HG03521 (cell line): ENCODE data around the gene SYNE2.

Experiments
- ATAC-seq: cut with Tn5 transposase; IDR thresholded peaks from one replicate; pipeline ENCODE4 v1.9.1; 2021; ENCODE audit warnings: mild to moderate bottlenecking, moderate library complexity; ENCODE audit not compliant: unreplicated experiment

Gene SYNE2

GRCh38 chr14:63874223-63874622 lies 21.4 kb downstream of the SYNE2 start:
- ATAC-seq: no peak

- ATAC-seq: no peak
These were observed 22.5 kb downstream of the SYNE2 start for GRCh38 chr14:63875311-63875710.

GRCh38 chr14:63877550-63877939 lies 24.7 kb downstream of the SYNE2 start:
- no peak for ATAC-seq

GRCh38 chr14:63878052-63878451 lies 25.2 kb downstream of the SYNE2 start:
- no peak for ATAC-seq

- no peak for ATAC-seq
These were observed 26.0 kb downstream of the SYNE2 start for GRCh38 chr14:63878792-63879191.

GRCh38 chr14:63881926-63882325 lies 29.1 kb downstream of the SYNE2 start:
- no peak for ATAC-seq

DNA sequence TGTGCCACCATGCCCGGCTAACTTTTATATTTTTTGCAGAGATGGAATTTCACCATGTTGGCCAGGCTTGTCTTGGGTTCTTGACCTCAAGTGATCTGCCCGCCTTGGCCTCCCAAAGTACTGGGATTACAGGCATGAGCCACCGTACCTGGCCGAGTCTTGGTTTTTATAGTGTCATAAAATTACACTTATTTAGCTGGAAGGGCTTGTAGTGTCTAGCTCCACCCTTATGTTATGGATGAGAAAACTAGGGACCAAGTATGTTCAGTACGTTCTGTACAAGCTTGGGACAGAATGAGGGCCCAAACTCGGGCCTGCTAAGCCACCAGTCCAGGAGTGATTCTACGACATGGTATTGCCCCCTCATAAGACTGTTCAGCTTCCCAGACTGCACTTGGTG lies 35.1 kb downstream of the SYNE2 start:
- no peak for ATAC-seq

DNA sequence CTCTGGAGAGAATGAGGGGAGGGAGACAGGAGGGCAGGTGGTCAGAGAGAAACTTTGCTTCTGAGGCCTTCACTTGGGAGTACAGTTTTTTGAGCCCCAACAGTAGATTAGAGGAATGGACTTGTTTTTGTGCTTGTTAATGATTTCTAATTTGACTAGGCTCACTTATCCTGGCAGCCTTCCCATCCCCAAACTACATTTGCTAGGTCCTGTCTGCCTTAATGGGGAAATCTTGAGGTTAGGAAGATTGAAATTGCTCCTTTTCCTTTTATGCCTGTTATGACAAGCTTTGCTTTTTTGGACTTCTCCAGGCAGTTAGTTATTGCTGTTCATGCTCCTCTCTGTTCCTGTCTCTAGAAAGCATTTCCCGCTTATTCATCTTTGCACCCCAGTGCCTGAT lies 37.7 kb downstream of the SYNE2 start:
- ATAC-seq: no peak

- ATAC-seq: no peak
These were observed 38.6 kb downstream of the SYNE2 start for GRCh38 chr14:63891148-63891975.

DNA sequence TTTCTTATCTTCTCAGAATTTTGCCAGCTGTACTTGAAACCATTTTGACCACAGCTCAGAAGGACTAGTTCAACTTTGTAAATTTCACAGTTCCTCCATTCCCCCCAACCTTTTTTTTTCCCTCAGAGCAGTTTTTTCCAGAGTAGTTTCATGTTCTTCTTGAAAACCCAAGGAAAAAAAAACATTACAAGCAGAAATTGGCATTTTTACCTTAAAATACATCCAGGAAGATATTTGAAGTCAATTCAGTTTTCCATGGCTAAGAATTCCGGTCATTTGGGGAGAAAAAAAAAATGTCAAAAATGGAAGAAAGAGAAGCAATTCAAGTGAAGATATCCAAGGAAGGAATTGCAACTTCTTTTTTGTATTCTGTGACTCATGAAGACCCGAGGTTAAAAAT lies 39.5 kb downstream of the SYNE2 start:
- no peak for ATAC-seq

- ATAC-seq: no peak
These were observed 41.1 kb downstream of the SYNE2 start for GRCh38 chr14:63893701-63894458.

DNA sequence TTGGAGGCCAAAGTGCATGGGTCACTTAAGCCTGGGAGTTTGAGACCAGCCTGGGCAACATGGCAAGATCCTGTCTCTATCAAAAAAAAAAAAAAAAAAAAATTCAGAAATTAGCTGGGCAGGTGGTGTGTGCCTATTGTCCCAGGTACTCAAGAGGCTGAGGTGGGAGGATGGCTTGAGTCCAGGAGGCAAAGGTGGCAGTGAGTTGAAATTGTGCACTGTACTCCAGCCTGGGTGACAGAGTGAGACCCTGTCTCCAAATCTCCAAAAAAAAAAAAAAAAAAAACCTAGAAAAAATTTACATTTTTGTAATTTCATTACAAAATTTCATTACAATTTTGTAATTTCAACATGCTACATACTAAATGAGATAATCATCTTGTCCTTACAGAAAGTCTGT lies 42.7 kb downstream of the SYNE2 start:
- no peak for ATAC-seq

GRCh38 chr14:63896278-63896720 lies 43.5 kb downstream of the SYNE2 start:
- ATAC-seq: no peak

DNA sequence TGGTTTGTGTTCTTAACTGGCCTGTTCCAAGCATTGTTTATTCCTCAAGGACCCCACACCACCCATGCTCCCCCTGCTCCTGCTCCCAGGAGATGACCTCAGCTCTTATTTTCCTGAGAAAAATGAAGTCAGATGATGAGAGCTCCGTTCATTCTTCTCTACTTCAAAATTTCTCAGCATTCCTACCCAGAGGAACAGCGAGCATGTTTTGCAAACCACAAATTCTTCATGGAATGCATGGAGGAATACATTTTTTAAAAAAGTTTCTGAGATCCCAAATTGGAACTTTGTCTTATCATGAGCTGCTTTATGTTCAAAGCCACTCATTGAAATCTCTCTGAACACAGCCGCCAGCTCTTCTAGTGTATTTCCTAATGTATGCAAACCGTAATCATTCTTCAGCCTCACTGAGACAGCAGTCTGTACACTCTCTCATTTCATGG lies 44.9 kb downstream of the SYNE2 start:
- ATAC-seq: no peak

- ATAC-seq: no peak
These were observed 47.1 kb downstream of the SYNE2 start for GRCh38 chr14:63899953-63900352.

DNA sequence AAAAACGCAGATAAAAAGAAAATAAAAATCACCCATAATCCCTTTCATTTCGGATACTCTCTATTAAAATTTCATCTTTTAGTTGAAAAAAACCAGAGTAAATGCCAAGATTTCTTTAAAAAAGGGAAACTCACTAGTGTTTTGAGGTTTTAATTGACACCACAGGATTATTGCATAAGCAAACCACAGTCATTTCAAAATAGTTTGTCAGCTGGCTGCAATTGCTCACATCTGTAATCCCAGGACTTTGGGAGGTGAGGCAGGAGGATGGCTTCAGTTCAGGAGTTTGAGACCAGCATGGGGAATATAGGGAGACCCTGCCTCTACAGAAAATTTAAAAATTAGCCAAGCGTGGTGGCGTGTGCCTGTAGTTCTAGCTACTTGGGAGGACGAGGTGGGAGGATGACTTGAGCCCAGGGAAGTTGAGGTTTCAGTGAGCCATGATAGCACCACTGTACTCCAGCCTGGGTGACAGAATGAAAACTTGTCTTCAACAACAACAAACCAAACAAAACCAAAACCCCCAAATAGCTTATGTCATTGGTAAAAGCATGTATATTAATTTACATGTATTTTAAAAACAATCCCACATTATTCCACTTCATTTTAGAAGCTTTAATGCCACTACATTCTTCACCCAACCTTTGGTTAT lies 48.8 kb downstream of the SYNE2 start:
- ATAC-seq: no peak

- ATAC-seq: no peak
These were observed 49.7 kb downstream of the SYNE2 start for GRCh38 chr14:63902375-63902976.

- no peak for ATAC-seq
These were observed 51.9 kb downstream of the SYNE2 start for GRCh38 chr14:63904724-63905123.

DNA sequence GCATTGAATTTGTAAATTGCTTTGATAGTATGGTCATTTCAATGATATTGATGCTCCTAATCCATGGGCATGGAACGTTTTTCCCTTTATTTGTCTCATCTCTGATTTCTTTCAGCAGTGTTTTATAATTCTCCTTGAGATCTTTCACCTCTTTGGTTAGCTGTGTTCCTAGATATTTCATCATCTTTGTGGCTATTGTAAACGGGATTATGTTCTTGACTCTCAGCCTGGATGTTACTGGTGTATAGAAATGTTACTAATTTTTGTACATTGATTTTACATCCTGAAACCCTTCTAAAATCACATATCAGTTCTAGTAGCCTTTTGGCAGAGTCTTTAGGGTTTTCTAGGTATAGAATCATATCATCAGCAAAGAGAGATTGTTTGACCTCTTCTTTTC lies 52.6 kb downstream of the SYNE2 start:
- ATAC-seq: no peak

- ATAC-seq: no peak
These were observed 56.0 kb downstream of the SYNE2 start for GRCh38 chr14:63908667-63909264.

- ATAC-seq: no peak
These were observed 57.2 kb downstream of the SYNE2 start for GRCh38 chr14:63909984-63910383.
